T47D (cell line): ENCODE data around the gene PPP1R9A.

Source experiments
- DNase-seq, 2 experiments: peaks; one replicate each; pipeline versions ENCODE4 v3.0.0 to v3.0.0-alpha.2; 2011 to 2012; ENCODE audit warnings: low read depth in 1 of 2, low spot score in 1 of 2
- JUND ChIP-seq: IDR thresholded peaks from 2 replicates; pipeline ENCODE4 v1.6.1; 2012; ENCODE audit warnings: low read depth
- in situ Hi-C: cut with HindIII; loops from 2 replicates; pipeline ENCODE4 v1.10.0; 2016; ENCODE audit warnings: low sequenced_read_pairs, low pct_unique_long_range_greater_than_20kb

The PPP1R9A gene

GRCh38 chr7:95104739-95105138, 197.3 kb downstream of the PPP1R9A start:
- in situ Hi-C loops, result no loop called here
- peak in 1 of 2 experiments; percentile 28 for DNase-seq
- TF ChIP-seq JUND, result no peak

- no peak for DNase-seq
- no peak for TF ChIP-seq JUND
- in situ Hi-C loops, result no loop called here
Observed at GRCh38 chr7:95105627-95106026, 198.2 kb downstream of the PPP1R9A start.

GRCh38 chr7:95106401-95106800, 199.0 kb downstream of the PPP1R9A start:
- no peak for TF ChIP-seq JUND
- in situ Hi-C loops, result no loop called here
- no peak for DNase-seq

GRCh38 chr7:95110707-95111106, 203.3 kb downstream of the PPP1R9A start:
- in situ Hi-C loops, result no loop called here
- no peak for DNase-seq
- no peak for TF ChIP-seq JUND

- no peak for DNase-seq
- no peak for TF ChIP-seq JUND
Observed at GRCh38 chr7:95113590-95113989, 206.2 kb downstream of the PPP1R9A start.

GRCh38 chr7:95126053-95126709, 218.8 kb downstream of the PPP1R9A start:
- no peak for DNase-seq

More at GRCh38 chr7:95113590-95113989, 206.2 kb downstream of the PPP1R9A start:
- in situ Hi-C loops, result no loop called here

GRCh38 chr7:95132500-95132899, 225.1 kb downstream of the PPP1R9A start:
- DNase-seq, result no peak
- TF ChIP-seq JUND, result no peak
- in situ Hi-C loops, result no loop called here

More at GRCh38 chr7:95126053-95126709, 218.8 kb downstream of the PPP1R9A start:
- in situ Hi-C loops, result no loop called here
- no peak for TF ChIP-seq JUND

- in situ Hi-C loops, result no loop called here
- no peak for DNase-seq
- no peak for TF ChIP-seq JUND
Observed at GRCh38 chr7:95139922-95140321, 232.5 kb downstream of the PPP1R9A start.

- no peak for TF ChIP-seq JUND
- DNase-seq, result no peak
- in situ Hi-C loops, result no loop called here
Observed at GRCh38 chr7:95141755-95142154, 234.4 kb downstream of the PPP1R9A start.

- in situ Hi-C loops, result no loop called here
- TF ChIP-seq JUND, result no peak
Observed at GRCh38 chr7:95144256-95144655, 236.9 kb downstream of the PPP1R9A start.

GRCh38 chr7:95155965-95156364, 248.6 kb downstream of the PPP1R9A start:
- in situ Hi-C loops, result no loop called here
- no peak for TF ChIP-seq JUND
- no peak for DNase-seq

More at GRCh38 chr7:95144256-95144655, 236.9 kb downstream of the PPP1R9A start:
- no peak for DNase-seq

- in situ Hi-C loops, result no loop called here
- no peak for TF ChIP-seq JUND
- no peak for DNase-seq
Observed at GRCh38 chr7:95157381-95157780, 250.0 kb downstream of the PPP1R9A start.

- no peak for DNase-seq
- in situ Hi-C loops, result no loop called here
- no peak for TF ChIP-seq JUND
Observed at GRCh38 chr7:95169678-95170077, 262.3 kb downstream of the PPP1R9A start.

- DNase-seq, result no peak
- in situ Hi-C loops, result no loop called here
- no peak for TF ChIP-seq JUND
Observed at GRCh38 chr7:95172420-95172819, 265.0 kb downstream of the PPP1R9A start.
